ENCODE measurements around the gene TMEM132D.

DNA sequence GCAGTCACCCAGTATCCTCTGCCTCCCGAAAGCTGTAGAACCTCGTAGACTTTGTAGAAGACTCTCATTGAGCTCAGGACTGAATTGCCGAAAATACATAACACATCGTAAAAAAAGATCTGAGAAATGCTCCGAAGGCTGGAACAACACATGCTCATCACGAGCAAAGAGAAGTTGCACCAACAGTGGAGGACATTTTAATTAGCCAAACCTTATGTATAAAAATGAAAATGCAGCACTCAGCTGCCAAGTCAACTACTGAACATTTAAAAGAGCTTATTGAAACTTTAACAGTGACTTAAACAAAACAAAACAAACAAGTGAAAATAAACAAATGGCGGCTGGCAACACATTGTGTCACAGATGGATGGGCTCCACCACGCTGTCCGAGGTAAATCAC lies 519.9 kb downstream of the TMEM132D start:
- TF ChIP-seq CTCF (IDR thresholded peaks at IDR 0.05), result no peak
- TF ChIP-seq POLR2A (IDR thresholded peaks at IDR 0.05; ENCODE audit: low read depth), result no peak
- no peak for TF ChIP-seq POLR2AphosphoS5 (IDR thresholded peaks at IDR 0.05)
